HepG2 (cell line): ENCODE results near the gene TMEM235. TPM values are rescaled to one million over a fixed set of nuclear protein-coding genes. Genes with fewer than 3 reads are reported as not detected.

ENCODE experiments used
- ATAC-seq: fragments of 200-7000 bp; cut with Tn5 transposase; 3 replicates; pipeline ENCODE4 v1.9.1; 2020; ENCODE audit warnings: mild to moderate bottlenecking, moderate library complexity
- BruUV-seq: library from RNA; stranded (reverse); fragments of 400-500 nt; replicated peaks from 2 replicates; lab custom pipeline; 2021; lab: Mats Ljungman, UMichigan
- CTCF ChIA-PET: fragments of 300-600 bp; formaldehyde crosslinking; extraction: SDS; loops from one replicate; lab custom pipeline; 2021; ENCODE audit warnings: low total read pairs, inconsistent platforms, low intra/inter-chr PET ratio; lab: Yijun Ruan, JAX
- POLR2A ChIA-PET: fragments of 350-600 bp; sonication (Branson Sonifier 250); formaldehyde crosslinking; loops from one replicate; lab custom pipeline; 2020; ENCODE audit warnings: antibody characterized with exemption, inconsistent platforms; lab: Yijun Ruan, JAX
- DNase-seq: peaks from one replicate; pipeline ENCODE4 v3.0.0-alpha.2; 2015; ENCODE audit warnings: low spot score
- FAIRE-seq: peaks from 3 replicates; lab custom pipeline; 2011; peaks lifted over from hg19 to GRCh38; lab: Jason Lieb, UNC
- H2AFZ ChIP-seq: one replicate; pipeline ENCODE4 v1.6.1; 2011; ENCODE audit warnings: low read length, inconsistent platforms
- H3K27ac ChIP-seq: fragments of 300-600 bp; 3 replicates; pipeline ENCODE4 v1.8.0; 2011; ENCODE audit warnings: mixed run types, mild to moderate bottlenecking, mixed read lengths, low read length, inconsistent platforms; ENCODE audit not compliant: insufficient read depth; ENCODE audit errors: extremely low read length
- H3K27me3 ChIP-seq, 2 experiments: fragments of 200-600 bp in 1 of 2; 2 replicates in 1 of 2; 3 replicates in 1 of 2; pipeline versions ENCODE4 v1.6.0 to v1.8.0; 2011; ENCODE audit warnings: low read length in 2 of 2, mild to moderate bottlenecking in 2 of 2, moderate library complexity in 2 of 2, inconsistent platforms in 1 of 2; ENCODE audit not compliant: insufficient read depth in 2 of 2, control insufficient read depth in 1 of 2
- H3K36me3 ChIP-seq, 2 experiments: fragments of 200-600 bp in 1 of 2; replicated peaks in 1 of 2; 2 replicates in 1 of 2; 3 replicates in 1 of 2; pipeline versions ENCODE4 v1.5.1 to v1.8.0; 2011; ENCODE audit warnings: low read length in 2 of 2, inconsistent platforms in 1 of 2; ENCODE audit not compliant: insufficient read depth in 2 of 2, control insufficient read depth in 1 of 2
- H3K4me1 ChIP-seq: 2 replicates; pipeline ENCODE4 v1.5.1; 2012; ENCODE audit warnings: low read length, inconsistent platforms; ENCODE audit not compliant: insufficient read depth
- H3K4me2 ChIP-seq: 2 replicates; pipeline ENCODE4 v1.6.0; 2011; ENCODE audit warnings: low read depth, low read length, inconsistent platforms
- H3K4me3 ChIP-seq, 3 experiments: fragments of 200-600 bp in 1 of 3; sonication (generic), shearing (Covaris generic) in 1 of 3; replicated peaks in 1 of 3; 2 replicates each; pipeline ENCODE4 v1.5.1; 2011 to 2016; ENCODE audit warnings: low read length in 3 of 3, inconsistent platforms in 2 of 3, low read depth in 2 of 3, mild to moderate bottlenecking in 2 of 3, control low read depth in 1 of 3, mixed read lengths in 1 of 3; ENCODE audit not compliant: insufficient read depth in 1 of 3
- H3K79me2 ChIP-seq: one replicate; pipeline ENCODE4 v1.6.1; 2011; ENCODE audit warnings: low read length, inconsistent platforms; ENCODE audit not compliant: insufficient read depth
- H3K9ac ChIP-seq: 2 replicates; pipeline ENCODE4 v1.6.0; 2011; ENCODE audit warnings: mild to moderate bottlenecking, low read depth, low read length, inconsistent platforms; ENCODE audit not compliant: insufficient read depth
- H3K9me3 ChIP-seq: 2 replicates; pipeline ENCODE4 v1.5.1; 2012; ENCODE audit warnings: mild to moderate bottlenecking, low read length
- H4K20me1 ChIP-seq: 2 replicates; pipeline ENCODE4 v1.6.0; 2011; ENCODE audit warnings: inconsistent platforms, mild to moderate bottlenecking, low read length, moderate library complexity; ENCODE audit not compliant: insufficient read depth
- ARNTL ChIP-seq: sonication (generic); formaldehyde crosslinking; IDR thresholded peaks from 2 replicates; pipeline ENCODE4 v1.4.0; 2020; ENCODE audit warnings: mild to moderate bottlenecking, missing genetic modification reagents
- BCLAF1 ChIP-seq: fragments of 450-650 bp; IDR thresholded peaks from 2 replicates; pipeline ENCODE4 v1.6.1; 2017; ENCODE audit warnings: mild to moderate bottlenecking
- BRCA1 ChIP-seq: sonication (generic); formaldehyde crosslinking; IDR thresholded peaks from 2 replicates; pipeline ENCODE4 v1.4.0; 2020; ENCODE audit warnings: missing genetic modification reagents
- ETV6 ChIP-seq: sonication (generic); formaldehyde crosslinking; conservative IDR thresholded peaks from 2 replicates; pipeline ENCODE4 v1.4.0; 2020; ENCODE audit warnings: missing genetic modification reagents
- GFI1 ChIP-seq: sonication (generic); formaldehyde crosslinking; IDR thresholded peaks from 2 replicates; pipeline ENCODE4 v1.5.0; 2020; ENCODE audit warnings: missing genetic modification reagents, mild to moderate bottlenecking, borderline replicate concordance
- HDAC1 ChIP-seq: sonication (generic); formaldehyde crosslinking; IDR thresholded peaks from 2 replicates; pipeline ENCODE4 v1.5.1; 2020; ENCODE audit warnings: mild to moderate bottlenecking, missing genetic modification reagents
- HOMEZ ChIP-seq: IDR thresholded peaks from 2 replicates; pipeline ENCODE4 v1.6.1; 2016; ENCODE audit warnings: low read depth
- IRF1 ChIP-seq: sonication (generic); formaldehyde crosslinking; IDR thresholded peaks from 2 replicates; pipeline ENCODE4 v1.4.0; 2020; ENCODE audit warnings: low read depth, mild to moderate bottlenecking, missing genetic modification reagents
- MIER2 ChIP-seq: IDR thresholded peaks from 2 replicates; pipeline ENCODE4 v1.6.1; 2016; ENCODE audit warnings: missing biosample characterization, missing genetic modification reagents
- PAWR ChIP-seq: sonication (generic); formaldehyde crosslinking; IDR thresholded peaks from 2 replicates; pipeline ENCODE4 v1.4.0; 2020; ENCODE audit warnings: missing genetic modification reagents, mild to moderate bottlenecking, borderline replicate concordance
- TBL1XR1 ChIP-seq: fragments of 150-350 bp; IDR thresholded peaks from 2 replicates; pipeline ENCODE4 v1.6.1; 2014; ENCODE audit warnings: borderline replicate concordance, low read length; ENCODE audit not compliant: partially characterized antibody
- THAP9 ChIP-seq: sonication (generic); formaldehyde crosslinking; IDR thresholded peaks from 2 replicates; pipeline ENCODE4; 2020; ENCODE audit warnings: missing genetic modification reagents, mild to moderate bottlenecking, borderline replicate concordance
- U2AF1 ChIP-seq: fragments of 200-400 bp; formaldehyde crosslinking; optimal IDR thresholded peaks from 2 replicates; pipeline ENCODE3; 2017; ENCODE audit warnings: mild to moderate bottlenecking, low read depth, low read length
- ZMAT3 ChIP-seq: sonication (generic); formaldehyde crosslinking; conservative IDR thresholded peaks from 2 replicates; pipeline ENCODE4 v1.7.0; 2021; ENCODE audit warnings: missing genetic modification reagents
- ZNF292 ChIP-seq: sonication (generic); formaldehyde crosslinking; IDR thresholded peaks from 2 replicates; pipeline ENCODE4 v1.8.1; 2022; ENCODE audit warnings: mild to moderate bottlenecking, low read depth, missing genetic modification reagents, borderline replicate concordance
- ZNF547 ChIP-seq: sonication (generic); formaldehyde crosslinking; IDR thresholded peaks from 2 replicates; pipeline ENCODE4 v1.5.1; 2020; ENCODE audit warnings: mild to moderate bottlenecking, missing genetic modification reagents
- ZNF605 ChIP-seq: sonication (generic); formaldehyde crosslinking; IDR thresholded peaks from 2 replicates; pipeline ENCODE4 v1.8.0; 2022; ENCODE audit warnings: mild to moderate bottlenecking, missing genetic modification reagents
- WGBS: methylation state at CpG from one replicate; pipeline ENCODE4 v1.1.6; 2017; ENCODE audit warnings: low lambda C conversion rate; 5-methylcytosine and 5-hydroxymethylcytosine counted together
- in situ Hi-C: cut with HindIII; loops from 2 replicates; pipeline ENCODE4 v1.10.0; 2017; ENCODE audit warnings: low pct_unique_long_range_greater_than_20kb; ENCODE audit not compliant: extremely low pct_ligation_motif_present
- intact Hi-C: fragments of 100-400 bp; cut with micrococcal nuclease; formaldehyde crosslinking; loops from one replicate; pipeline ENCODE4 v1.10.0; 2022; ENCODE audit not compliant: unreplicated experiment
- polyA plus RNA-seq, 8 experiments: library from polyadenylated mRNA; depleted of rRNA in 3 of 8; stranded (reverse) in 7 of 8; unstranded in 1 of 8; fragments of >200 nt; fragmentation: Illumina TruSeq in 4 of 8; extraction: Trizol in 4 of 8; gene quantifications; 2 replicates each; pipeline versions ENCODE4 v1.2.1 to v1.2.3, GENCODE V29; 2011 to 2016; ENCODE audit warnings: low read depth in 4 of 8, missing spikeins in 1 of 8, mixed read lengths in 1 of 8; ENCODE audit not compliant: insufficient read depth in 1 of 8
- total RNA-seq, 5 experiments: library from RNA; depleted of rRNA; stranded (reverse); fragments of >200 nt; fragmentation: Illumina TruSeq; extraction: Trizol; gene quantifications; 2 replicates each; pipeline ENCODE4 v1.2.3, GENCODE V29; 2016; ENCODE audit warnings: low read depth in 1 of 5

Gene TMEM235
- total and polyA plus RNA-seq, 2 of the 13 experiments (the other 11 are each of a cell fraction or from before 2014, with no cell fraction given) = not detected

- no peak for TF ChIP-seq THAP9
- no peak for TF ChIP-seq U2AF1
- TF ChIP-seq BCLAF1 = no peak
- no peak for TF ChIP-seq ZNF292 (CRISPR knock-in tag)
- TF ChIP-seq MIER2 = no peak
- TF ChIP-seq ZMAT3 (CRISPR knock-in tag) = no peak
- no peak for TF ChIP-seq ZNF547 (CRISPR knock-in tag)
- no peak for TF ChIP-seq IRF1
- TF ChIP-seq ETV6 (CRISPR knock-in tag) = no peak
- TF ChIP-seq HDAC1 = no peak
- no peak for TF ChIP-seq GFI1 (CRISPR knock-in tag)
- no peak for TF ChIP-seq TBL1XR1
- TF ChIP-seq HOMEZ (CRISPR knock-in tag) = no peak
- TF ChIP-seq PAWR (CRISPR knock-in tag) = no peak
- TF ChIP-seq ZNF605 (CRISPR knock-in tag) = no peak
- TF ChIP-seq ARNTL (CRISPR knock-in tag) = no peak
- TF ChIP-seq BRCA1 = no peak
These were observed 8.4 kb upstream of the TMEM235 start for GRCh38 chr17:78223061-78223460.

More at GRCh38 chr17:78223061-78223460, 8.4 kb upstream of the TMEM235 start:
- intact Hi-C loops (no loop called here), in situ Hi-C loops (no loop called here)
- Histone ChIP-seq H2AFZ (no peak overlapping the region), H4K20me1 (no peaks in the 10 kb centered on the region), H3K79me2 (peaks cover 3% of the 10 kb centered on the region), H3K4me2 (no peak overlapping the region), H3K4me3 (no peak overlapping the region), H3K27me3 (peaks cover 2 to 5% of the 10 kb centered on the region in 2 experiments; a peak in 2 of 5 replicates), H3K27ac (no peak overlapping the region), H3K9ac (no peak overlapping the region), H3K9me3 (no peaks in the 10 kb centered on the region), H3K4me1 (no peaks in the 10 kb centered on the region), H3K36me3 (peaks cover 26 to 48% of the 10 kb centered on the region in 2 experiments)
- DNase-seq (no peak), FAIRE-seq (no peak), ATAC-seq (no peak)
- BruUV-seq = no TSS peak
- CTCF ChIA-PET = no interaction called here
- POLR2A ChIA-PET = no interaction called here
- WGBS = 100% methylated on average over 4 of the region's 4 CpGs
